ENCODE measurements around the gene GIT1.

GRCh38 chr17:29613856-29614255, 24.4 kb upstream of the GIT1 start:
- no peak for TF ChIP-seq POLR2A (IDR thresholded peaks at IDR 0.05; ENCODE audit: low read length)
- TF ChIP-seq GATA1 (IDR thresholded peaks at IDR 0.05; ENCODE audit: low read depth, low read length), result no peak
